GM18505 (cell line): ENCODE measurements around the gene CREBZF.
A peak's percentile ranks its signal among the peaks of the same experiment; 100 is the strongest.

ENCODE experiments used
- ATAC-seq: cut with Tn5 transposase; IDR thresholded peaks from one replicate; pipeline ENCODE4 v1.9.1; 2021; ENCODE audit not compliant: unreplicated experiment
- POLR2A ChIP-seq: IDR thresholded peaks from 4 replicates; pipeline ENCODE4 v1.6.1; 2011; ENCODE audit warnings: borderline replicate concordance; ENCODE audit not compliant: insufficient read depth, insufficient read length; ENCODE audit errors: extremely low read depth

Gene CREBZF, protein sequence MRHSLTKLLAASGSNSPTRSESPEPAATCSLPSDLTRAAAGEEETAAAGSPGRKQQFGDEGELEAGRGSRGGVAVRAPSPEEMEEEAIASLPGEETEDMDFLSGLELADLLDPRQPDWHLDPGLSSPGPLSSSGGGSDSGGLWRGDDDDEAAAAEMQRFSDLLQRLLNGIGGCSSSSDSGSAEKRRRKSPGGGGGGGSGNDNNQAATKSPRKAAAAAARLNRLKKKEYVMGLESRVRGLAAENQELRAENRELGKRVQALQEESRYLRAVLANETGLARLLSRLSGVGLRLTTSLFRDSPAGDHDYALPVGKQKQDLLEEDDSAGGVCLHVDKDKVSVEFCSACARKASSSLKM

DNA sequence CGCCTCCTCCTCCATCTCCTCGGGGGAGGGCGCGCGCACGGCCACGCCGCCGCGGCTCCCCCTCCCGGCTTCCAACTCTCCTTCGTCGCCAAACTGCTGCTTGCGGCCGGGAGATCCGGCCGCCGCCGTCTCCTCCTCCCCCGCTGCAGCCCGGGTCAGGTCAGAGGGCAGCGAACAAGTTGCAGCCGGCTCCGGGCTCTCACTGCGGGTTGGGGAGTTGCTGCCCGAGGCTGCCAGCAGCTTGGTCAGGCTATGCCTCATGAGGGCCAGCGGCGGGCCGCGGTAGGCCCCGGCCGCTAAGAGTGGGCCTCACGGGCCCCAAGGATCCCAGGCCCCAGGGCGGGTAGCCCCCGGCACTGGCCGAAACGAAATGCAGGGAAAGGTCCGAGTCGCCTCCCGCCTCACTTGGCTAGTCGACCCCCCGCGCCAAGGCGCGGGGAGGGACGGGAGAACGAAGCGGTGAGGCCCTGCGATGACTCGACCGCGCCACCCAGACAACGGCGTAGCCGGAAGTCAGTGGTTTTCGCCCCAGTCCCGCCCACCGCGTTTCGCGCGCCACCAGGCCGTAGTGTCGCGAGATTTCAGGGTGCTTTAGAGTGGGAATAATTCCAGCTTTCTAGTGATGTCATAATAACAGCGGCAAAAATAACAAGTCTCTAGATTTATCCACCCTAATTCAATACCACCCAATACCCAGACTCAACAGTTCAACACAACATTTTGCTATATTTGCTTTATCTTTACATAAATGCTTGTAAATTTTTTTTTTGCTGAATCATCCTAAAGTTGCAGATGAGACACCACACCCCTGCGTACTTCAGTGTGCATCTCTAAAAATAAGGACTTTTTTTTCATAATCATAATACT, at the start of gene CREBZF:
TSS of gene CREBZF (minus strand) at position 515 of the 867 bp plus-strand sequence. CDS start at position 261, 254 bp downstream.
- peak; percentile 94 for TF ChIP-seq POLR2A
- peak; percentile 92 for ATAC-seq

DNA sequence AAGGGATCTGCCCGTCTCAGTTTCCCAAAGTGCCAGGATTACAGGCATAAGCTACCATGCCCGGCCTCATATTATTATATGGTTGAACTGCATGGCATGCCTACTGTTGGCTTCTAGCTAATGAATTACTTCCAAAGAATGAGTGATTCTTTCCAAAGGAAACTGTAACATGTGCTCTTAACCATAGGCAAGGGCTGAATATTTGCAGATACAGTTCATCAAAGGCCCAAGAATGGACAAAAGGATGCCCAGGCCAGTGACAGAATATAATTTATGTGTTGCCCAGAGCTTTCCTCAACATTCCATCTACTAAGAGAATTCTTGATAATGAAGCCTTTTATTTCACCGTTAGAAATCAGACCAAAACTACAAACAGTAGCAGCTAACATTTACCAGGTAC, 48.0 kb upstream of the CREBZF start:
- TF ChIP-seq POLR2A = no peak
- no peak for ATAC-seq

GRCh38 chr11:85710917-85711316, 46.0 kb upstream of the CREBZF start:
- ATAC-seq = no peak
- TF ChIP-seq POLR2A = no peak

- ATAC-seq = no peak
- TF ChIP-seq POLR2A = no peak
These were observed 45.2 kb upstream of the CREBZF start for GRCh38 chr11:85709941-85710702.

- no peak for ATAC-seq
- TF ChIP-seq POLR2A = no peak
These were observed 40.9 kb upstream of the CREBZF start for GRCh38 chr11:85705800-85706199.

DNA sequence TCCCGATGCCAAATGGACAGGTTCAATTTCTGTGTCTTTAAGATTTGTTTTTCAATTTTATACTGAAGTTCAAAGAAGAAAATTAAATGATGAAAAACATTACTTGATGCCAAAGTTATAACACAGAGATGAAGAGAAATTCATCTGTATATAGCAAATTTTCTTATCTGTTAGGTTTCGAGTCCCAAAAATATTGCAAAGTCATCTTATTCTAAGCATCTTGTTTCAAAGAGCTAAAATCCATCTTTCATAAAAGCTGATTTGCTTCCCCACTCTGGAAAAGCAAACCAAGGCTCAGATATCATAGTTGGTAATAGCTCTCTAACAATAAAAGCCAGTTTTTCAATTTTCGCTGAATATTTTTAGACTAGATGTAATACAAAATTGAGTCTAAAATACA, 40.0 kb upstream of the CREBZF start:
- ATAC-seq = no peak
- no peak for TF ChIP-seq POLR2A

- ATAC-seq = peak; percentile 86
- TF ChIP-seq POLR2A = no peak
These were observed 35.2 kb upstream of the CREBZF start for GRCh38 chr11:85699957-85700741.

DNA sequence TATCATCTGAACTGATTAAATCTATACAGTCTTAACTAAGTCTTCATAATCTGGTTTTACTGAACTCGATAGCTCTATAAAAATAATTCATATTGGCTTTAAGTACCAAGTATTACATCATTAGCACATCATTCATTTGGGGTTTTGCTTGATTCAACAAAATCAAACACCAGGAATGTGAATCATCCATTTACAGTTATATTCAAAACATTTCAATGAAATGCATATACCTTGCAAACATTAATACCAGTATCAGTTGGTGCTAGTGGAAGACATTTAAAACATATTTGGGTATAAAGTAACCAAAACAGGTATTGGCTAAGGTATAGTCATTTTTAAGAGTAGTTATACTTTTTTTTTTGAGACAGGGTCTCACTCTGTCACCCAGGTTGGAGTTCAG, 33.3 kb upstream of the CREBZF start:
- TF ChIP-seq POLR2A = no peak
- ATAC-seq = no peak

GRCh38 chr11:85697747-85698146, 32.8 kb upstream of the CREBZF start:
- ATAC-seq = no peak
- no peak for TF ChIP-seq POLR2A

- TF ChIP-seq POLR2A = no peak
- no peak for ATAC-seq
These were observed 30.6 kb upstream of the CREBZF start for GRCh38 chr11:85695546-85695945.

GRCh38 chr11:85694385-85694980, 29.6 kb upstream of the CREBZF start:
- TF ChIP-seq POLR2A = no peak
- no peak for ATAC-seq

DNA sequence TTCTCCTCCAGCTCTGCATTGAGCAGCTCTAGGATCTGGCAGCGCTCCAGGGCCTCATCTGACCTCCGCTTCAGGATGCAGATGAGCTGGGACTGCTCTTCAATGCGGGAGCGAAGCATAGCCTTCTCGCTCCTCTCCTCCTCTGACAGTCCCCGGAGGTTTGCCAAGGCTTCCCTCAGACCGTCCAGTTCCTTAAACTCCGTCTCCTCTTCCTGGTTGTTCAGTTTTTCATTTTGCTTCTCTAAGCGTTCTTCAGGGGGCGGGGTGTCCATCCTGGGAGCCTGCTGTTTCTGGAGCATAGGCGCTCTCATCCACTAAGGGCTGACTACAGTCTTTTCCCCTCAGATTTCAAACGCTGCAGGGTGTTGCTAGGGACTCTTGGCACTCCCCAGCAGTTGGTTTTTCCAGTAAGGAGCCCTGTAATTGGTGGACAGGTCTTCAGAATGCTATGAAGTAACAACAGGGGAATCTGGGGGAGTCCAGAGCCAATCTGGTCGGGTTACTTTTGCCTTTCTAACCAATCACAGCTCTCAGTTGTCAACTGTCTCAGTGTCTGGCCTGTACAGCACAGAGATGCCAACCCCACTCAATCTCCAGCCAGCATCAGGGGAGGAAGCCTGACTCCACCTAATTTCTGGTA, 21.0 kb upstream of the CREBZF start, which contains the start of gene CCDC89:
TSS of gene CCDC89 (minus strand) at position 376 of the 640 bp plus-strand sequence. CDS start at position 311, 65 bp downstream.
- ATAC-seq = no peak
- TF ChIP-seq POLR2A = no peak
